GM19025 (cell line): Measurements from ENCODE around the gene TMPRSS11E.
A peak's percentile ranks its signal among the peaks of the same experiment; 100 is the strongest.
"Not testable (repeated sequence)": the region's sequence is repeated elsewhere in the genome, so short reads cannot be mapped to it uniquely, and the experiment has no call there.

Experiments
- ATAC-seq: cut with Tn5 transposase; IDR thresholded peaks from one replicate; pipeline ENCODE4 v1.9.1; 2021; ENCODE audit warnings: mild to moderate bottlenecking, low read depth, moderate library complexity; ENCODE audit not compliant: unreplicated experiment

TMPRSS11E gene, protein sequence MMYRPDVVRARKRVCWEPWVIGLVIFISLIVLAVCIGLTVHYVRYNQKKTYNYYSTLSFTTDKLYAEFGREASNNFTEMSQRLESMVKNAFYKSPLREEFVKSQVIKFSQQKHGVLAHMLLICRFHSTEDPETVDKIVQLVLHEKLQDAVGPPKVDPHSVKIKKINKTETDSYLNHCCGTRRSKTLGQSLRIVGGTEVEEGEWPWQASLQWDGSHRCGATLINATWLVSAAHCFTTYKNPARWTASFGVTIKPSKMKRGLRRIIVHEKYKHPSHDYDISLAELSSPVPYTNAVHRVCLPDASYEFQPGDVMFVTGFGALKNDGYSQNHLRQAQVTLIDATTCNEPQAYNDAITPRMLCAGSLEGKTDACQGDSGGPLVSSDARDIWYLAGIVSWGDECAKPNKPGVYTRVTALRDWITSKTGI

DNA sequence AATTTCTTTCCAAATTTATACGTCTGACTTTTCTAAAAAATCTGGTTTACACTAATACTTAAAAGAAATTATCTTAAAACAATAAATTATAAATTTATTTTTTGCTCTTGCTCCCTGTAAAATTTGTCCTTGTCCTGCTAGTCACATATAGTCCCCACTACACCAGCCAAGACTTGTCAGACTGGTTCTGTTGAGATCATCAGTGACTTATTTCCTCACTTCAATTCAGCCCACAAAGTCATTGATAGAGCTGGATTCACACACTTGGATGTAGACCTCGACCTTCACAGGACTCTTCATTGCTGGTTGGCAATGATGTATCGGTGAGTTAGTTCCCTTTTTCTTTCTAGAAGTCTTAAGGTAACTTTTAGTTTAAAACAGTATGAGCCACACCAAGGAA lies at the start of gene TMPRSS11E:
TMPRSS11E (plus strand) TSS at position 263 of the 400 bp plus-strand sequence; CDS start at position 313, 50 bp downstream.
- ATAC-seq: no peak

DNA sequence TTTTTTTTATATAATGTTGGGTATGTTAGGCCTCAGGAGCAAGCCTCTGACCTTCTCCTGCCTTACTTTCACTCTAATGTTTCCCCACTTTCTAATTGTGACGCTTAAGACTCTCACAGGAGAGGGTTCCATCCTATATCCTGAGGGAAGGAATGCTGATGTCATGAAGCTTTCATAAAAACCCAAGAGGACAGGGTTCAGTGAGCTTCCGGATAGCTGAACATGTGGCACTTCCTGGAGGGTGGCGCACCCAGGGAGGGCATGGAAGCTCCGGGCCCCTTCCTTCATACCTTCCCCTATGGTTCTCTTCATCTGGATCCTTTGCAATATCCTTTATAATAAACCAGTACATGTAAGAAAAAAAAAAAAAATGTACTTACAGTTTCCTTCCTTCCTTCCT lies 48.0 kb upstream of the TMPRSS11E start:
- ATAC-seq: no peak

DNA sequence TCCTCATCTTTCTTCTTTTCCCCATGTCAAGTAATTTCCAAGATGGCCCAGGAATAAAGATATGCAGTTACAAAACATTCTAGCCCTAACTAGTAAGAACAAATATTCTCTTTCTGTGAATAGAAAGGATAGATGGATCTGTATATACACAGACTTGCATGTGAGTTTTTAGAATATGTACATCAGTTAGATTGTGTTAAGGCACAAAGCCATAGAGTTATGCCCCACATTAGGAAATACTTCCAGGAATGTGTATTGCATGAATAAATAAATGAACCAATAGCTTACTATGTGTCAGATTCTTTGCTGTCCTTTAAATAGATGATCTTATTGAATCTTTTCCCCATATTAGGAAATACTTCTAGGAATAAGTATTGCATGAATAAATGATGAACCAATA lies 46.0 kb upstream of the TMPRSS11E start:
- no peak for ATAC-seq

DNA sequence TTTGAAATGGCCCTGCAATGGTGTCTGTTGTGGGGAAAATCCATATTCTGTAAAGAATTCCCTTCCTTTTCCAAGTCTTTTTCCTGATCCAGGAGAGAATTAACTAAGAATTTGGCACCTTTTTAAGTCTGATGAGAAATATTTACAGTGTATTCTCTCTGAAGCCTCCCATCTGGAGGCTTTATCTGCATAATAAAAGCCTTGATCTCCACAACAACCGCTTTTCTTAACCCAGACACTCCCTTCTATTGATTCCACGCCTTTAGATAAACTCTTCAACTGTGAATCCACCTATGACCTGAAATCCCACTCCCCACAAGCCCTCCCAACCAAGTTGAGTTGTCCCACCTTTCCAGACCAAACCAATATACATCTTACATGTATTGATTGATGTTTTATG lies 43.1 kb upstream of the TMPRSS11E start:
- no peak for ATAC-seq

DNA sequence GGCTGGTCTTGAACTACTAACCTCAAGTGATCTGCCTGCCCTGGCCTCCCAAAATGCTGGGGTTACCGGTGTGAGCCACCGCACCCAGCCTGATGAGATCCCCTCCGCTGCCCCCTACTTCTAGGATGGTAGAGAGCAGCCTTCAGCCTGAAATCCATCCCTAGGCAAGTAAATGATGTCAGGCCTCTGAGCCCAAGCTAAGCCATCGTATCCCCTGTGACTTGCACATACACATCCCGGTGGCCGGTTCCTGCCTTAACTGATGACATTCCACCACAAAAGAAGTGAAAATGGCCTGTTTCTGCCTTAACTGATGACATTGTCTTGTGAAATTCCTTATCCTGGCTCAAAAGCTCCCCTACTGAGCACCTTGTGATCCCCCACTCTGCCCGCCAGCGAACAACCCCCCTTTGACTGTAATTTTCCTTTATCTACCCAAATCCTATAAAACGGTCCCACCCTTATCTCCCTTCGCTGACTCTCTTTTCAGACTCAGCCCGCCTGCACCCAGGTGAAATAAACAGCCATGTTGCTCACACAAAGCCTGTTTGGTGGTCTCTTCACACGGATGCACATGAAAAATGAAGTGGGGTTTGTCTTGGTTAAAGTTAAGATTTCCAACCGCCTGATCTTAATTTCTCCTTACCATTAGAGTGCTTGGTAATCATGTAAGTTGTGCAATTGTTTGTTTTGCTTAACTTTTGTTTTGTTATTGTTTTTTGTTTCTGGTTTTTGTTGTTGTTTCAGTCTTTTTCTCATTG lies 41.4 kb upstream of the TMPRSS11E start:
- not testable (repeated sequence) for ATAC-seq

DNA sequence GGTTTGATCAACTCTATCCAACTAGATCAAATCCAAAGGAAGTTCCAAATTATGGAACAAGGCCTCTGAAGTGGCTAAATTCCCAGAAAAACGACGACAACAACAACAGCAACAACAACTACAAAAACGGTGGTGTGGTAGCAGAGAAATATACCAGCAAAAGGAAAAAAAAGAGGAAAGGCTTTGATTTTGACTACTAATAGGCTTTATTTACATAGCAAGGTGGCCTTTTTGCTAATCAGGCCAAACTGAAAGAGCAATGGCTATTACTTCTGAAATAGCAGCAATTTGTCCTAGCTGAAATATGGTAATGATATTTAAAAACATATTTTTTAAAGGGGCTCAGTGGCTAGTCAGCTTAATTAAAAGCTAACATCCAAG lies 40.8 kb upstream of the TMPRSS11E start:
- no peak for ATAC-seq

DNA sequence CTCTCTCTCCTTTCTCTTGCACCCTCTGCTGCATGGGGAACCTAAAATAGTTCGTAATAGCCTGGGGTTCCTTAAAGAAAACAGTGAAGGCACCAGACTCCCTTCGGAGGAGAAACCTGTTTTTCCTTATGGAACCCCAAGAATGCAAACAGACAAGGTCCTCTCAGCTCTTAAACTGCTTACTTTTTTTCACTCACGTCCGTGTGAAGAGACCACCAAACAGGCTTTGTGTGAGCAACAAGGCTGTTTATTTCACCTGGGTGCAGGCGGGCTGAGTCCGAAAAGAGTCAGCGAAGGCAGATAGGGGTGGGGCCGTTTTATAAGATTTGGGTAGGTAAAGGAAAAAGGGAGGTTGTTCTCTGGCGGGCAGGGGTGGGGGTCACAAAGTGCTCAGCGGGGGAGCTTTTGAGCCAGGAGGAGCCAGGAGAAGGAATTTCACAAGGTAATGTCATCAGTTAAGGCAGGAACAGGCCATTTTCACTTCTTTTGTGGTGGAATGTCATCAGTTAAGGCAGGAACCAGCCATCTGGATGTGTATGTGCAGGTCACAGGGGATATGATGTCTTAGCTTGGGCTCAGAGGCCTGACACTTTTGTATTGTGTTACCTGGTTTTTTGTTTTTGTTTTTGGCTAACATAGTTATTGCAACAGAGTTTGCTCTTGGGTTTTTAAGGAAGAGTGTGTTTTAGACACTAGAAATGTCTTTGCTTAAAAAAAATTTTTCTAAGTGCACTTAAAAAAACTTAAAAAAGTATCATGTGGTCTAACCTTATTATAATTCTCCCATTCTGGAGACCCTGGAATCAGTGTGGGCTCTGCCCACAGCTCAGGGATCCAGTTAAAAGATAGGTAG lies 40.0 kb upstream of the TMPRSS11E start:
- ATAC-seq: not testable (repeated sequence)

DNA sequence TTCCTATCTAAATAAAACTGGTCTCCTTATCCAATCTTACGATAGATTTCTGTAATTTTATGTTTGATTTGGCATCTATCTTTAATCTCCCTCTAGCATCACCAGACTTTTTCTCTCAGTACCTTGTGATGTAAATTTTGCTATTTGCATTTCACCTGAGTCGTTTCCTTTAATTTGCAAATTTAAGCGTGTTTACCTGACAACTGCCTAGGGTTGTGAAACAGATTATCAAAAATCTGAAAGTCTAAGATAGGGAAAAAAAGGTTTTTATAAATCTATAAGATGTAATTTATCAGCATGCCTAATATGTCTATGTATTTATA lies 39.4 kb upstream of the TMPRSS11E start:
- ATAC-seq: no peak

DNA sequence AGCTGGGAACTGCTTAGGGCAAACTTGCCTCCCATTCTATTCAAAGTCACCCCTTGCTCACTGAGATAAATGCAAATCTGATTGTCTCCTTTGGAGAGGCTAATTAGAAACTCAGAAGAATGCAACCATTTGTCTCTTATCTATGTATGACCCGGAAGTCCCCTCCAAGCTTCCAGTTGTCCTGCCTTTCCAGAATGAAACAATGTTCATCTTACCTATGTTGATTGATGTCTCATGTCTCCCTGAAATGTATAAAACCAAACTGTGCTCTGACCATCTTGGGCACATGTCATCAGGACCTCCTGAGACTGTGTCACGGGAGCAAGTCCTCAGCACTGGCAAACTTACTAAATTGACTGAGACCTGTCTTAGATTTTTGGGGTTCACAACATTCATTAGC lies 37.1 kb upstream of the TMPRSS11E start:
- no peak for ATAC-seq

DNA sequence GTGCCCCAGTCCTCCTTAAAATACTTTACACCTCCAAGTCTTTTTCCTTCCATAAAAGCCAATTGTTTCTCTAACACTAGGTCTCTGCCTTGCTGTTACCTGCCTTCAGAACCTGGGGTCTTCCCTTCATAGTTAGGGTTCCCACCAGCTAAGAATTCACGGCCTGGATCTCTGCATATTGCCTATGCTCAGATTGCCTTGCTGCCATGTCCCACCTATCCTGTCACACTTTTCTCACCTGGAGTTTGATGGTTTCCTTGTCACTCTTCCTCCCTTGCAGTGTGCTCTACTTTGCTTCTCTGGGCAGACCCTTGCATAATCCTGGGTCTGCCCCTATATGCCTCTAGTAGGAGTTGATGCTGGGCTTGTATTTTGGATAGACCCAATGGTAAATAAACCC lies 36.6 kb upstream of the TMPRSS11E start:
- ATAC-seq: no peak

DNA sequence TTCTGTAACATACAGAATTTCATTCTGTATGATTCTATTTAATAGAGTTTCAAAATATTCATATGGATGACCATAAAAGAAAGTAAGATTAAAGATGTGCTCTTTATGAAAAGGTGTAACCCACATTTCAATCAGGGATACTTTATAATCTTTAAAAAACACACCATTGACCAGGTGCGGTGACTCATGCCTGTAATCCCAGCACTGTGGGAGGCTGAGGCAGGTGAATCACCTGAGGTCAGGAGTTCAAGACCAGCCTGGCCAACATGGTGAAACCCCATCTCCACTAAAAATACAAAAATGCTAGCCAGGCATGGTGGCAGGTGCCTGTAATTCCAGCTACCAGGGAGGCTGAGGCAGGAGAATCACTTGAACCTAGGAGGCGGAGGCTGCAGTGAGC lies 35.2 kb upstream of the TMPRSS11E start:
- ATAC-seq: not testable (repeated sequence)

DNA sequence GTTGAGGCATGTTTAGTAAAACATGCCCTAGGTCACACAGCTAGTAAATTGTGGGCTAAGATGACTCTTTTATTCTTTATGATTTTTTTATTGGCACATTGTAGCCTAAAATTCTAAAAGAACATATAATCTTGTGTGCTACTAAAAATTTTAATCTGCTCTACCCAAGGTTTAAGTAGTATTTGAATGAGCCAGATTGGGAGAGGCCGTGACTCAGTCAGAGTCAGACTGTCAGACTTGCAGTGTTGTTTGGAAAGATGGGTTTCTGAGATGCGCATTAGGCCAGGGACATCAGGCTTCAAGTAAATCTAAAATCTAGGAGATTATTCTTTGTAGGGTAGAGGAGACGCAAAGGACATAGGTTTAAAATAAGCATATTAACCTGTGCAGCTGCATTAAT lies 30.7 kb upstream of the TMPRSS11E start:
- no peak for ATAC-seq

DNA sequence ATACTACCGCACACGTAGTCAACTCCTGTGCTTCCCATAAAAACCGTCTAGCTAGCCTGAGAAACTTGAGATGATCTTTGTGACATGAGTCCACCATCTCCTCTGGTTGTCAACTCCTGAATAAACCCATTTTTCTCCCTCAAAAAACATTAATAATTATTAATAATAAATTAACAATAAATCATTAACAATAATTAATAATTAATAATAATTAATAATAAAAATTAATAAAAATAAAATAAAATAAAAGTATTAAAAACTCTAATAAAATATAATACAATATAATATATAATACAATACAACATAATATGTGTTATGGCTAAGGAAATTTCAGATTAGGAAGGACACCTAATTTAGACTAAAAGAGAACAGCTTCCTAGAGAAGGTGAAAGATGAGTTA lies 20.7 kb upstream of the TMPRSS11E start:
- no peak for ATAC-seq

DNA sequence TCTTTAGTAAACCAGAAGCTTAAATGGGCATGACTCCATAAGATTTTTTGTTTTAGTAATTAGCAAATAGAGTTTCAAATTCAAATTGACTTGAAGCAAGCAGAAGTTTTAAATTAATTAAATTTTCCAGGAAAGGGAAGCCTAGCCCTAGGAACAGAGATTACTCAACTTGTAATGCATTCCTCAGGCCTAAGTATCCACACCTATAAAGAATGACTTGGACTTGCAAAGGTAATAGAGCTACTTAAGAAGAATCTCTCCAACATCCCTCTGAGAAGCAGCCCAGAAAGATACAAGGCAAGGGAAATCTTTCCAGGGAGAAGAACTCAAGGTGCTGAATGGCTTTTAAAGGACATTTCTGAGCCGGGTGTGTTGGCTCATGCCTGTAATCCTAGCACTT lies 16.9 kb upstream of the TMPRSS11E start:
- ATAC-seq: no peak

DNA sequence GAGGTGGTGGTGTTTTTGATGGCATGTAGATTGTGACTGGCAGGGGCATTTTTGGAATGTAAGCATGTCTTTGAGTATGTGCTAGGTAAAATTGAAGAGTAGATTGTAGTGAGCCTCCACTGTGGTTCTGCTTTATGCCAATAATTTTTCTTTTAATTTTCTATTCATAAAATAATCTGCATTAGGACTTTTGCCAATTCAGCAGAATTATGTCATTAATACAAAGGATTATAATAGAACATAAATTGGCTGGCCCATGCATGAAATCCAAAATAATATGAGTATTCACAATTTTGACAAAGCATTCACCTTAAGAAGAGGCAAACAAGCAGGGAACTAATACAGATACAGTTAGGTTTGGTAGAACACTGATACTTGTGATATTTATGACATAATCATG lies 14.9 kb upstream of the TMPRSS11E start:
- no peak for ATAC-seq

DNA sequence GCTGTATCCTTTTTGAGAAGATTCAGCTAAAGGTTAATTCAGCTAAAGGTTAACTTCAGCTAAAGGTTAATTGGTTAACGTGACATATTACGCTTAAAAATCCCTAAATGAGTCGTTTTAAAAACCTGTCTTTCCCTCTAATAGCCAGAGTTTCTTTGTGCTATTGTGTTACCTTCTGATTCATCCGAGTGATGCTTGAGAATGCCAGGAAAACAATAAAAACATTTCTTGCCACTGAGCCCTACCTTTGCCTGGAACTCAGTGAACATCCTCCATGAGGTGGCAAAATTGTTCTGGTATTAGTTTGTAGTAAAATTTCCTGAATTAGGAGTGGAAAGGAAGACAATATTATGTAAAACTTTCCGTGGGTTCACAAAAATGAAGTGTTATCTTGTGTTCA lies 13.7 kb upstream of the TMPRSS11E start:
- ATAC-seq: no peak

DNA sequence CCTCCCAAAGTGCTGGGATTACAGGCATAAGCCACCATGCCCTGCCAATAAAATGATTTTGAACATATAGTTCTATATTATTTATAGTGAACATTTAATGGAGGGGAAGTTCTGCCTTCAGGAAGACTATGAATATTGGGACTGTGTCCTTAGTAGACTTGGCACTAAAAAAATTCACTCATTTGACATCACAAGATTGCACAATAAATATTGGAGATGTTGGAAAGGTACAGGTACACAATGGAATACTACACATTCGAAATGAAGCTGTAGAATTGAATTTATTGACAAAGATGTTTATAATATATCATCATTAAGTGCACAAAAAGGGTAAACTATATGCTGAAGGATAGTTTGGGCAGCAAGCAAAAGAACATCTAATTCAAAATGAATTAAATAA lies 13.0 kb upstream of the TMPRSS11E start:
- ATAC-seq: no peak

DNA sequence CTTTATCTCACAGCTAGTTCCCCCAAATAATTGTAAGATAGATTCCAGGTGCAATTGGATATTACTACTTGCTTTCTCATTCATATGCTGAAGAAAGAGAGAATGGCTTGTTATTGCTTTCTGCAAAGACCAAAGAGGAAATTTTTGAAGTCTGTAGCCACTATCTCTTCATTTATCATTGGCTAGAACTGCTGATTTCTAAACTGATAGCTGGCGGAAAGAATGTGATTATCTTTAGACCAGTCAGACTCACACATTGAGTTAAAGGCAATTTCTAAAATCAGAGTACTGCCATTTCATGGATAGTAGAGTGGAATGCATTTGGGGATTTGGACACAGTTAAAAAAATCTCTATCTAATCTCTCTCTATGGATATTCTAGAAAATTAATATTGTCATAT lies 12.4 kb upstream of the TMPRSS11E start:
- ATAC-seq: no peak

DNA sequence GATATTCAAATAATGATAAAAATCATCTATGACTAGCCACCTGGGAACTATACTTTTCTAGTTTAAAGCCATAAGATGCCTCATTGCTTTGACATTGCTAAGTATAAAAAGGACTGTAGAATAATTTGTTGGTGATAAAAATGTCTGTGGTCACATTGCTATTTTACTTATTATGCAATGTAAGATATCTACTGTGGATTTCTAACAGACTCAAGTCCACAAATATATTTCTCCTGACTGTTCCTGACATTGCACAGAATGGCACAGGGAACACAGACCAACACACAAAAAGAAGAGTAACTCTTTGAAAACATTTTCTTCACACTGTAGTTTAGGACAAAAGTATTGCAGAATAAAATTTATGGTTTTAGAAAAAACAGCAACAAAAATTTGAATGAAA lies 2.2 kb upstream of the TMPRSS11E start:
- ATAC-seq: no peak

DNA sequence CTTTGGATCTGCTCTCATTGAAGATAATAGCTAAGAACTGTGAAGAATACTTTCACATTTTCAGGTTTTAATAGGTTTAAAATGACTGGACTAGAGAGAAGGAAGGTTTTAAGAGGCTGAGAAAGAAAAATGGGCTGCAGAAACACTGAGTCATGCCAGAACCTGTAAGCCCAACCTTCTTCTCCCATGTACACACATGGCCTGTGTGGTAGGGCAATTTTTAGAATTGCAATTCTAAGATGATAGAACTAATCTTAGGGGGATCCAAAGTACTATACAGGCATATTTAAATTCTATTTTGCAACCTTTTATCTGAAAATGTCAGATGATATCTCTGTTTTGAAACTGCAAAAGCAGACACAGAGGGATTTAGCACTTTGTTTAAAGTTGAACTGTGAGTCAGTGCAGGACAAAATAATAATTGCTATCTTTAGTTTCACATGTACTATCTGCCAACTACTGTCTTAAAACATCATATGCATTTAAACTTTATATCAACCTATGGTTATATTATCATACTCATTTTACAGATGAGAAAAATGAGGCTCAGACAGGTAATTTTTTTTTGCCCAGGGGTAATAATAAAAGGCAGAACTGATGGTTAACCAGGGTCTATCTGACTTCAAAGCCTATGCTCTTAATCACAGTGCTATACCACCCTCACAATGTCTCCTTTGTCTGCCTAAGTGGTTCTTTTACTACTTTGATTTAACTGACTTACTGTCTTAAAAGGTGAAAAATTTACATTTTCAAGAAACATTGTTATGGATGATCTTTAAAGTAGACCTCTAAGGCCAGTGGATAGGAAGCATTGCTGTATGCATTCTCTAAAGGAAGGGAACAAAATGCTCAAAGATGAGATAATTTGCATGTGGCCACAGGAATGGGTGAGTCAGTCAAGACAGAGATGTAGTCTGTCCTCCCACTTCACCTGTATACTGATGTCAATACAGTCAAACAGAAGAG lies 4.3 kb downstream of the TMPRSS11E start:
- ATAC-seq: peak; percentile 77
